GM18502 (cell line): ENCODE results near the gene TRIOBP.

Experiments used
- ATAC-seq: cut with Tn5 transposase; IDR thresholded peaks from one replicate; pipeline ENCODE4 v1.9.1; 2021; ENCODE audit warnings: mild to moderate bottlenecking; ENCODE audit not compliant: unreplicated experiment, poor library complexity

The TRIOBP gene

DNA sequence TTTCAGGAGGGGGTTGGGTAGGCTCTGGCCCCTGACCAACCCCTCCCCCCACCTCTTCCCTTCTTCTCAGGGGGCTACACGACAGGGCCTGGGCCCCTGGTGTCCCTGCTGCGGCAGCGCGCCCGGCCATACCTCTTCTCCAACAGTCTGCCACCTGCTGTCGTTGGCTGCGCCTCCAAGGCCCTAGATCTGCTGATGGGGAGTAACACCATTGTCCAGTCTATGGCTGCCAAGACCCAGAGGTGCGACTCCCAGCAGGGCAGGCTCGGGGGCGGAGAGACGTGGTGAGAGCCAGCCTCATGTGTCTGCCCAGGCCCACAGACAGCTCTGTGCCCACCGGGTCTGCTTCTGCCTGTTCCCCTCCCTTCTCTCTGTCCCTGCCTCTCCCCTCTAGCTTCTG, 118.7 kb downstream of the TRIOBP start:
- ATAC-seq = no peak

DNA sequence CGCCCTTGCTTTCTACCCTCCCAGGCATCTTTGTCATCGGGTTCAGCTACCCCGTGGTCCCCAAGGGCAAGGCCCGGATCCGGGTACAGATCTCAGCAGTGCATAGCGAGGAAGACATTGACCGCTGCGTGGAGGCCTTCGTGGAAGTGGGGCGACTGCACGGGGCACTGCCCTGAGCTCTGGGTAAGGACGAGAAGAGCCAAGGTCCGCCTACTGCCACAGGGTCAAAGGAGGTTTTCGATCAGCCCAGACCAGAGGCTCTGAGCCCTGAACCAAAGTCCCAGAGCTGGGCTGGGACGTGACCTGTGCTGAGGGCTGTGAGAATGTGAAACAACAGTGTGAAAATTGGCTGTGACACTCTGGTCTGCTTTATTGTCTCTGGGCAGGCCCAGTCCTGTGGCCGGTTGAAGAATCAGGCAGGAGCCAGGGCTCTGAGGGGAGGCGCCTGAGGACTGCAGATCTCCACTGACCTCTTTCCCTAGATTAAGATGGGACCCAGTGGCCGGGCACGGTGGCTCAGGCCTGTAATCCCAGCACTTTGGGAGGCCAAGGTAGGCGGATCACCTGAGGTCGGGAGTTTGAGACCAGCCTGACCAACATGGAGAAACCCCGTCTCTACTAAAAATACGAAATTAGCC, 119.8 kb downstream of the TRIOBP start:
- no peak for ATAC-seq

DNA sequence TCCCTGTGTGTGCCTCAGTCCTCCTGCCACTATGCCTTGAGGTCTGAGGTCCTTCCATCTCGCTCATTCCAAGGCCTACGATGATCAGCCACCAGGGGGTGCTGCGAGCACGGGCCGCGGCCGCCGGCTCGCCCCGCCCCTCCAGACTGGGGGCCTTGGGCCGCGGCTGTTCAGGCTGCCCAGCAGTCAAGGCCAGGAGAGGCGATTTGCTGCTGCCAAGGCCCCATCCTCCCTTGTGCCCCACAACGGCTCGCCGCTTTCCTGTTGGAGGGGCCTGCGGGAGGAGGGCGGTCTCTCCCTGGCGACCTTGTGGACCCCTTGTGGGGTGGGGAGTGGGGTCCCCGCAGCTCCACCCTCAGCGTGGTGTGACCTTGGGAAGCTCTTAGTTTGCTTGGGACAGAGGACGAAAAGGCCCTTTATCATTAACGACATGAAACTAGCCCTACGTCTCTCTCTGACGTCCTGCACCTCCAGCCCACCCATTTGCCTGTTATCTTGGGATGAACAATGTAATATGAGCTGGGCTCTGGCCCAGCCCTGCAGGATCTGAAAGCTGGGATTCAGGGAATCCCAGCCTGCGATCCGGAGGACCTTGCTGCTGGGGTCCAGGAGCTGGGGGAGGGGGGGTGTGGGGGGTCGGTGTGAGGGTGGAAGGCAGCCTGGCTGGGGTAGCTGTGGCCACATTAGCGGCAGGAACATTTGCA, 121.0 kb downstream of the TRIOBP start:
- no peak for ATAC-seq

DNA sequence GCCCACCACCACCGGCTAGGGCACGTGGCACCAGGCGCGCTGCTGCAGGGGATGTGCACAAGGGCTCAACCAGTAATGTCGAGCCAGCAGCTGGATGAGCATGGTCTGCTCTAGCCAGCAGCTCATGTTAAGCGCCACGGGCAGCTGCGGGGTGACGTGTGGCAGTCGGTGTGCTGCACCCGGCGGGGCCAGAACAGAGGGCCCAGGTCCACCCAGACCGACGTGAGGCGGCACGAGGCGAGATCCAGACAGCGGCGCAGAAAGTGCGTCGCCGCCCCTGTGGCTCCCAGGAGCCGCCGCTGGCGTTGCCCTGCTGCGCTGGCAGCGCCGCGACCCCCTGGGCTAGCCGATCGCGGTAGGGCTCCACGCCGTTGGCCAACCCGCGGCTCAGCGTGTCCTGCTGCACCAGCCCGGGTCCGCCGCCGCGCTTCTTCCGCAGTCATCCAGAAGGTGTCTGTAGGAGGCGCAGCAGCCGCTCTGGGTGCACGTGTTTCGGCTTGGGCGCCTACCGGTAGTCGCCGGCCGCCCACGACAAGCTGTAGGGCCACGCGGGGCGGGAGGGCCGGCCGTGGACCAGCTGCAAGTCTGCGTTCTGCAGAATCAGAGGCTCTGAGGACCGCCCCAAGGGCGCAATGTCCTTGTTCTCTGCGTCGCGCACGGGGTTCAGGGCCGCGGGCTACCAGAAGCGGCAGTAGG, 121.7 kb downstream of the TRIOBP start:
- no peak for ATAC-seq

DNA sequence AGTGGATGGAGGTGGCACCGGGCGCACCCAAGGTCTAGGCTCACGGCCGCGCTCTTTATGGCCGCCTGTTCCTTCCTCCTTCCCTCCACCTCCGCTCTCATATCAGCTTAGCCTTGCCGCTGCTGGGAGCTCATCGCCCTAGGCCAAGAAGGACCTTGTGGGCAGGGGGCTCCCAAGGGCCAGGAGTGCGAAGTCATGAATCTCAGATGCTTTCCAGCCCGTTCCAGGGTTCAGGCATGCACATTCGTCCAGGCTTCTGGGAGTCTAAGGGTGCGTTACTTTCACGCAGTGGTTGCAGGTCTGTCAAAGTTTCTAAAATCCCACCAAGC, 122.2 kb downstream of the TRIOBP start:
- no peak for ATAC-seq

DNA sequence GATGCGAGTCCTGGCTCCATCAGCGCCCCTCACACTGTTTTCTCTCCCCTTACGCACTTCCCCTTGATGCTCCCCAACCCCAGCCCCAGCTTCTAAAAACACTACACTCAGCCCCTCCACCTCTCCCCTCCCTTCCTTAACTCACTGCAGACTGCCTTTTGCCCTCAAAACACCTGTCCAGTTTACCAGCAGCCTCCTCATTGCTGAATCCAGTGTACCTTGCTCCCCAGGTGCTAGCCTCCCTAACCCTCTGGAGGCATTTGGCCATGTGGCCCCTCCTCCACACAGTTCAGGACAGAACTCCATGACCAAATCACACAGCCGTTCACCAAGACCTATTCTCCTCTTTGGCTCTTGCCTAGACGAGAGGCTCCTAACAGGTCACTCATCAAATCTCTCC, 123.5 kb downstream of the TRIOBP start:
- no peak for ATAC-seq

DNA sequence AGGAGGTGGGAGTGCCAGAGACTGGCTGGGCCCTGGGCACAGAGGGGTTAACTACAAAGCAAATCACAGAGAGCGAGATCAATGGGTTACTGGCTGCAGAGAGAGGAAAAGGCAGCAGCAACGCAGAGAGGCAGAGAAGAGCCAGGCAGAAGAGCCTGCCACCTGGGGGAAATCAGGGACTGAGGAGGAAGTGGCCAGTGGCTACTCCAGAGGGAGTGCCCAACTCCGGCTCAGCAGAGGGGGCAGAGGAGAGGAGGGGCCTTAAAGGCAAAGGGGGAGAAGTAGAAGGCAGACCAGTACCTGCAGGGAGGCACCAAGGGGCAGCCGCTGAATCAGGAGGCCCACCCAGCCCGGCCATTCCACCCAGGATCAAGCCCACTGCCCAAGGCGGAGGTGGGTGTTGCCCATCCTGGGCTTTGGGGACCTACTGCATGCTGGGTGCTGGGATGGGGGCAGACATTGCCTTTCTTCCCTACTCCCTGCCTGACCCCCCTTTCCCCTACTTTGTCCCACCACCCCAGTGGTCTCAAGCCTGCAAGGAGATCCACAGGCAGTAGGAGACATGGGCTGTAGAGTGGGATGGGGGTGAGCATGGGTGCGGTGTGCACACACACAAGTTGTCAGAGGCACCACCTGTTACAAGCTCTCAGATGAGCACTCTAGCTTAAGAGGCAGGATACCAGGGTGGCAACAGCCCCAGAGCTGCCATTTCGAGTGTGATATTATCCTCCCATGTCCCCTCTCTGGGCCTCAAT, 125.4 kb downstream of the TRIOBP start:
- no peak for ATAC-seq

DNA sequence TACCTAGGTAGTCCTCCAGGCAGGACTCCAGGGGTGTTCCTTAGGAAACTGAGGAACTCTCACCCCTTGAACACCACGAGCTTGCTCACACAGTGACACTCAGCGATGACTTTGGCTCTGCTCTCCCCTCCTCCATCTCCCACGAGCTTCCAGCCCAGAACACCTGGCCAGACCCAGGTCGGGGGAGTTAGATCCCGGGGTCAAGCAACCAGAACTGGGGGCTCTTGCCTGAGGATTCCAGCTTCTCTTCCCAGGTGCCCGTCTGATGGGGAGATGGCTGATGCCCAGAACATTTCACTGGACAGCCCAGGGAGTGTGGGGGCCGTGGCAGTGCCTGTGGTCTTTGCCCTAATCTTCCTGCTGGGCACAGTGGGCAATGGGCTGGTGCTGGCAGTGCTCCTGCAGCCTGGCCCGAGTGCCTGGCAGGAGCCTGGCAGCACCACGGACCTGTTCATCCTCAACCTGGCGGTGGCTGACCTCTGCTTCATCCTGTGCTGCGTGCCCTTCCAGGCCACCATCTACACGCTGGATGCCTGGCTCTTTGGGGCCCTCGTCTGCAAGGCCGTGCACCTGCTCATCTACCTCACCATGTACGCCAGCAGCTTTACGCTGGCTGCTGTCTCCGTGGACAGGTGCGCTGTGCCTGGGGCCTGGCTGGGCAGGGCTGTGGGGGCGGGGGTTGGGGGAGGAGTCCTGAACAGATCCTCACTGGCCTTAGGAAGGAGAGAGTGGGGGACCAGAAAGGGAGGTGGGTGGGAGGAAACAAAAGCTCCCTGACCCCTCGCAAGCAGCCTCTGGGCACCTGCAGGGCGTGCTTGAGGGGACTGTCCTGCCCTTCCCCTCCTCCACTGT, 126.5 kb downstream of the TRIOBP start, which contains the start of gene GALR3:
Gene GALR3 (plus strand): TSS at position 249 of the 852 bp plus-strand sequence. CDS start 25 bp downstream, at position 274.
- no peak for ATAC-seq

DNA sequence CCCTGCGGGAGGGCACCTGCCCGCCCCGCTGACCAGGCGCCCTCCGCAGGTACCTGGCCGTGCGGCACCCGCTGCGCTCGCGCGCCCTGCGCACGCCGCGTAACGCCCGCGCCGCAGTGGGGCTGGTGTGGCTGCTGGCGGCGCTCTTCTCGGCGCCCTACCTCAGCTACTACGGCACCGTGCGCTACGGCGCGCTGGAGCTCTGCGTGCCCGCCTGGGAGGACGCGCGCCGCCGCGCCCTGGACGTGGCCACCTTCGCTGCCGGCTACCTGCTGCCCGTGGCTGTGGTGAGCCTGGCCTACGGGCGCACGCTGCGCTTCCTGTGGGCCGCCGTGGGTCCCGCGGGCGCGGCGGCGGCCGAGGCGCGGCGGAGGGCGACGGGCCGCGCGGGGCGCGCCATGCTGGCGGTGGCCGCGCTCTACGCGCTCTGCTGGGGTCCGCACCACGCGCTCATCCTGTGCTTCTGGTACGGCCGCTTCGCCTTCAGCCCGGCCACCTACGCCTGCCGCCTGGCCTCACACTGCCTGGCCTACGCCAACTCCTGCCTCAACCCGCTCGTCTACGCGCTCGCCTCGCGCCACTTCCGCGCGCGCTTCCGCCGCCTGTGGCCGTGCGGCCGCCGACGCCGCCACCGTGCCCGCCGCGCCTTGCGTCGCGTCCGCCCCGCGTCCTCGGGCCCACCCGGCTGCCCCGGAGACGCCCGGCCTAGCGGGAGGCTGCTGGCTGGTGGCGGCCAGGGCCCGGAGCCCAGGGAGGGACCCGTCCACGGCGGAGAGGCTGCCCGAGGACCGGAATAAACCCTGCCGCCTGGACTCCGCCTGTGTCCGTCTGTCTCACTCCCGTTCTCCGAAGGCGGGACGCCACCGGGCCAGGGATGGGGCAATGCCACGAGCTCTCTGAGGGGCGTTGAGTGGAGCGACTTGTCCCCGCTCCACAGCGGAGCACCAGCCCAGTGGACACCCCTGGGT, 128.1 kb downstream of the TRIOBP start:
- no peak for ATAC-seq
